Measurements from ENCODE around the gene INF2. TPM values are rescaled to one million over a fixed set of nuclear protein-coding genes. Genes with fewer than 3 reads are reported as not detected.

The INF2 gene
- total and polyA plus RNA-seq, 9 of the 15 experiments (the other 6 are each of a cell fraction or from before 2014, with no cell fraction given) = 0.56 to 31.3 (median 7.8) TPM

DNA sequence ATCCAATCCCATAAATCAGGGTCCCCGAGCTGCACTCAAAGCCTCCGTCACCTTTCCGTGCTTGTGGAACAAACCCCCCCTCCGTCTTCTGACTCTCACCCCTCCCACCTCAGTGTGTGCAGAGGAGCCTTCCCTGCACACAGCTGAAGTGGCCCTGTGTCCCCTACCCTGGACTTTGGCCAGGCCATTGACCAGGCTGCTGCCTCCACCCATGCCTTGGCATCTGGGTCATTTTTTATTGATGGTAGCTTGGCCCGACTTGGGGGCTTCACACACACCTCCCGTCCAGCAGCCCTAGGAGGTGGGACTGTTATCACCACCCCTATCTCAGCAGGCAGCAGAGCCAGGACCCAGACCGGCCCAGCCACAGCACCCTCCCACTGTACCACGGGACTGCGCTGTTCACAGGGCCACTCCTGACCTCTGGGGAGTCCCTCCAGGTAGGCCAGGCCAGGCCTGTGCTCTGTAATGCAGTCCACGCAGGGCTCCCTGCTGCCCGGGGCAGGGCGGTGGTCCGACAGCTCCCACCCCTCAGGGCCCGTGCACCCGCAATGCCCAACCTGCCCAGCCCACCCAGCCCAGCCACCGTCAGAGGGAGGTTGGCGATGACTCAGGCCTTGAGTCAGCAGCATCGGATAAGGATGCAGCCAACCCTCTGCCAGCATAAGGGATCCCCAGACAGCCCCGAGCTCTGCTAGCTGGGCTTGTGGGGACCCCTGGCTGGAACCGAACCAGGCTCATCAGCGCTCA, 9.2 kb upstream of the INF2 start (continued):
- TF ChIP-seq MYC (IDR thresholded peaks at IDR 0.05; ENCODE audit: low read depth, low read length) = no peak
- TF ChIP-seq MYC (CRISPR knock-in tag; IDR thresholded peaks at IDR 0.05; ENCODE audit: borderline replicate concordance, low read depth) = no peak
- TF ChIP-seq, protein P1, sequence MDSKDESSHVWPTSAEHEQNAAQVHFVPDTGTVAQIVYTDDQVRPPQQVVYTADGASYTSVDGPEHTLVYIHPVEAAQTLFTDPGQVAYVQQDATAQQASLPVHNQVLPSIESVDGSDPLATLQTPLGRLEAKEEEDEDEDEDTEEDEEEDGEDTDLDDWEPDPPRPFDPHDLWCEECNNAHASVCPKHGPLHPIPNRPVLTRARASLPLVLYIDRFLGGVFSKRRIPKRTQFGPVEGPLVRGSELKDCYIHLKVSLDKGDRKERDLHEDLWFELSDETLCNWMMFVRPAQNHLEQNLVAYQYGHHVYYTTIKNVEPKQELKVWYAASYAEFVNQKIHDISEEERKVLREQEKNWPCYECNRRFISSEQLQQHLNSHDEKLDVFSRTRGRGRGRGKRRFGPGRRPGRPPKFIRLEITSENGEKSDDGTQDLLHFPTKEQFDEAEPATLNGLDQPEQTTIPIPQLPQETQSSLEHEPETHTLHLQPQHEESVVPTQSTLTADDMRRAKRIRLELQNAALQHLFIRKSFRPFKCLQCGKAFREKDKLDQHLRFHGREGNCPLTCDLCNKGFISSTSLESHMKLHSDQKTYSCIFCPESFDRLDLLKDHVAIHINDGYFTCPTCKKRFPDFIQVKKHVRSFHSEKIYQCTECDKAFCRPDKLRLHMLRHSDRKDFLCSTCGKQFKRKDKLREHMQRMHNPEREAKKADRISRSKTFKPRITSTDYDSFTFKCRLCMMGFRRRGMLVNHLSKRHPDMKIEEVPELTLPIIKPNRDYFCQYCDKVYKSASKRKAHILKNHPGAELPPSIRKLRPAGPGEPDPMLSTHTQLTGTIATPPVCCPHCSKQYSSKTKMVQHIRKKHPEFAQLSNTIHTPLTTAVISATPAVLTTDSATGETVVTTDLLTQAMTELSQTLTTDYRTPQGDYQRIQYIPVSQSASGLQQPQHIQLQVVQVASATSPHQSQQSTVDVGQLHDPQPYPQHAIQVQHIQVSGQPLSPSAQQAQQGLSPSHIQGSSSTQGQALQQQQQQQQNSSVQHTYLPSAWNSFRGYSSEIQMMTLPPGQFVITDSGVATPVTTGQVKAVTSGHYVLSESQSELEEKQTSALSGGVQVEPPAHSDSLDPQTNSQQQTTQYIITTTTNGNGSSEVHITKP (IDR thresholded peaks at IDR 0.05; ENCODE audit: partially characterized antibody) = peak; percentile 38
- no peak for TF ChIP-seq ZNF551 (CRISPR knock-in tag; IDR thresholded peaks at IDR 0.05)
- no peak for TF ChIP-seq CSDE1 (IDR thresholded peaks at IDR 0.05)
- 0 out of 2 replicates have a peak, but pooled peaks have one; percentile 26 for TF ChIP-seq MYNN (IDR thresholded peaks at IDR 0.05)
- no peak for TF ChIP-seq MYNN (CRISPR knock-in tag; IDR thresholded peaks at IDR 0.05)
- TF ChIP-seq, protein P2, sequence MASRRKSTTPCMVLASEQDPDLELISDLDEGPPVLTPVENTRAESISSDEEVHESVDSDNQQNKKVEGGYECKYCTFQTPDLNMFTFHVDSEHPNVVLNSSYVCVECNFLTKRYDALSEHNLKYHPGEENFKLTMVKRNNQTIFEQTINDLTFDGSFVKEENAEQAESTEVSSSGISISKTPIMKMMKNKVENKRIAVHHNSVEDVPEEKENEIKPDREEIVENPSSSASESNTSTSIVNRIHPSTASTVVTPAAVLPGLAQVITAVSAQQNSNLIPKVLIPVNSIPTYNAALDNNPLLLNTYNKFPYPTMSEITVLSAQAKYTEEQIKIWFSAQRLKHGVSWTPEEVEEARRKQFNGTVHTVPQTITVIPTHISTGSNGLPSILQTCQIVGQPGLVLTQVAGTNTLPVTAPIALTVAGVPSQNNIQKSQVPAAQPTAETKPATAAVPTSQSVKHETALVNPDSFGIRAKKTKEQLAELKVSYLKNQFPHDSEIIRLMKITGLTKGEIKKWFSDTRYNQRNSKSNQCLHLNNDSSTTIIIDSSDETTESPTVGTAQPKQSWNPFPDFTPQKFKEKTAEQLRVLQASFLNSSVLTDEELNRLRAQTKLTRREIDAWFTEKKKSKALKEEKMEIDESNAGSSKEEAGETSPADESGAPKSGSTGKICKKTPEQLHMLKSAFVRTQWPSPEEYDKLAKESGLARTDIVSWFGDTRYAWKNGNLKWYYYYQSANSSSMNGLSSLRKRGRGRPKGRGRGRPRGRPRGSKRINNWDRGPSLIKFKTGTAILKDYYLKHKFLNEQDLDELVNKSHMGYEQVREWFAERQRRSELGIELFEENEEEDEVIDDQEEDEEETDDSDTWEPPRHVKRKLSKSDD (conservative IDR thresholded peaks at IDR 0.05; ENCODE audit: low read length) = no peak
- no peak for TF ChIP-seq TARDBP (IDR thresholded peaks at IDR 0.05)
- peak; percentile 87 for TF ChIP-seq FOSL1 (tag; conservative IDR thresholded peaks at IDR 0.05)
- peak; percentile 48; the same call in 1 of the 2 replicates for TF ChIP-seq ZBTB7A (IDR thresholded peaks at IDR 0.05; ENCODE audit: borderline replicate concordance, control insufficient read depth, low read depth, low read length)

Data from K562 (cell line).